IMR-90 (cell line): ENCODE data around the gene AUTS2. TPM values are rescaled to one million over a fixed set of nuclear protein-coding genes. Genes with fewer than 3 reads are reported as not detected.

Experiments used
- ATAC-seq: fragments of 200-7000 bp; cut with Tn5 transposase; 2 replicates; pipeline ENCODE4 v1.9.1; 2020; ENCODE audit warnings: low read depth, mild to moderate bottlenecking, moderate library complexity
- BruUV-seq: library from RNA; stranded (reverse); fragments of 400-500 nt; replicated peaks from 2 replicates; lab custom pipeline; 2021; lab: Mats Ljungman, UMichigan
- CTCF ChIA-PET: fragments of 300-600 bp; formaldehyde crosslinking; extraction: SDS; loops from one replicate; lab custom pipeline; 2021; ENCODE audit warnings: antibody characterized with exemption; lab: Yijun Ruan, JAX
- POLR2A ChIA-PET: fragments of 300-600 bp; sonication (Branson Sonifier 250); formaldehyde crosslinking; loops from one replicate; lab custom pipeline; 2022; ENCODE audit warnings: antibody characterized with exemption; ENCODE audit not compliant: unreplicated experiment; lab: Charles Lee
- DNase-seq: peaks from one replicate; pipeline ENCODE4 v3.0.0; 2013
- H2AFZ ChIP-seq: replicated peaks from 2 replicates; pipeline ENCODE3; 2013; ENCODE audit warnings: low read length, mild to moderate bottlenecking; ENCODE audit not compliant: poor library complexity
- H2AK5ac ChIP-seq: 2 replicates; pipeline ENCODE4 v1.6.1; 2013; ENCODE audit warnings: low read depth, low read length, inconsistent platforms
- H2AK9ac ChIP-seq: replicated peaks from 2 replicates; pipeline ENCODE3; 2013; ENCODE audit warnings: mild to moderate bottlenecking, low read depth, low read length, moderate library complexity; ENCODE audit not compliant: poor library complexity
- H2BK120ac ChIP-seq: 2 replicates; pipeline ENCODE4 v1.6.1; 2013; ENCODE audit warnings: low read depth, low read length, inconsistent platforms
- H2BK15ac ChIP-seq: 3 replicates; pipeline ENCODE4 v1.6.1; 2013; ENCODE audit warnings: low read depth, low read length, inconsistent platforms
- H2BK20ac ChIP-seq: 2 replicates; pipeline ENCODE4 v1.6.1; 2013; ENCODE audit warnings: low read depth, mild to moderate bottlenecking, inconsistent platforms, low read length, moderate library complexity
- H2BK5ac ChIP-seq: 2 replicates; pipeline ENCODE4 v1.6.1; 2013; ENCODE audit warnings: mild to moderate bottlenecking, low read depth, low read length, inconsistent platforms; ENCODE audit not compliant: poor library complexity, severe bottlenecking
- H3K14ac ChIP-seq: replicated peaks from 2 replicates; pipeline ENCODE4 v1.6.1; 2013; ENCODE audit warnings: low read depth, low read length, inconsistent platforms
- H3K18ac ChIP-seq: 2 replicates; pipeline ENCODE4 v1.6.1; 2013; ENCODE audit warnings: low read depth, low read length, control low read depth
- H3K23ac ChIP-seq: 2 replicates; pipeline ENCODE4 v1.6.1; 2013; ENCODE audit warnings: low read depth, low read length, inconsistent platforms
- H3K27ac ChIP-seq: 2 replicates; pipeline ENCODE4 v1.5.1; 2013; ENCODE audit warnings: mild to moderate bottlenecking, control low read depth, low read length; ENCODE audit not compliant: insufficient read depth
- H3K27me3 ChIP-seq: 2 replicates; pipeline ENCODE4 v1.6.1; 2013; ENCODE audit warnings: low read length; ENCODE audit not compliant: control insufficient read depth, insufficient read depth
- H3K36me3 ChIP-seq: 2 replicates; pipeline ENCODE4 v1.6.1; 2013; ENCODE audit warnings: low read length, mixed read lengths; ENCODE audit not compliant: control insufficient read depth, insufficient read depth
- H3K4ac ChIP-seq: 2 replicates; pipeline ENCODE4 v1.6.1; 2013; ENCODE audit warnings: low read depth, low read length, inconsistent platforms
- H3K4me1 ChIP-seq: 2 replicates; pipeline ENCODE4 v1.6.1; 2013; ENCODE audit warnings: low read length, mixed read lengths; ENCODE audit not compliant: control insufficient read depth, insufficient read depth
- H3K4me2 ChIP-seq: 2 replicates; pipeline ENCODE4 v1.6.1; 2013; ENCODE audit warnings: low read depth, mild to moderate bottlenecking, control low read depth, low read length, moderate library complexity
- H3K4me3 ChIP-seq: 2 replicates; pipeline ENCODE4 v1.5.1; 2013; ENCODE audit warnings: low read depth, mild to moderate bottlenecking, control low read depth, low read length, moderate library complexity; ENCODE audit not compliant: insufficient read depth
- H3K56ac ChIP-seq: 2 replicates; pipeline ENCODE4 v1.6.1; 2013; ENCODE audit warnings: low read length, inconsistent platforms; ENCODE audit not compliant: insufficient read depth; ENCODE audit errors: extremely low read depth
- H3K79me1 ChIP-seq, 2 experiments: 2 replicates each; pipeline ENCODE4 v1.6.1; 2013; ENCODE audit warnings: low read length in 2 of 2, inconsistent platforms in 1 of 2, low read depth in 1 of 2
- H3K9ac ChIP-seq: 2 replicates; pipeline ENCODE4 v1.6.1; 2013; ENCODE audit warnings: low read depth, low read length, control low read depth
- H3K9me1 ChIP-seq: 2 replicates; pipeline ENCODE4 v1.6.1; 2013; ENCODE audit warnings: low read length, inconsistent platforms; ENCODE audit not compliant: insufficient read depth
- H3K9me3 ChIP-seq: 2 replicates; pipeline ENCODE4 v1.6.1; 2013; ENCODE audit warnings: low read length; ENCODE audit not compliant: control insufficient read depth, insufficient read depth
- H4K20me1 ChIP-seq: 2 replicates; pipeline ENCODE4 v1.6.1; 2013; ENCODE audit warnings: low read length, inconsistent platforms; ENCODE audit not compliant: insufficient read depth
- H4K5ac ChIP-seq: 2 replicates; pipeline ENCODE4 v1.6.1; 2013; ENCODE audit warnings: mild to moderate bottlenecking, low read depth, low read length, control low read depth
- H4K8ac ChIP-seq, 2 experiments: 2 replicates each; pipeline ENCODE4 v1.6.1; 2013; ENCODE audit warnings: low read depth in 2 of 2, low read length in 2 of 2, control low read depth in 1 of 2, inconsistent platforms in 1 of 2
- H4K91ac ChIP-seq: 2 replicates; pipeline ENCODE4 v1.6.1; 2013; ENCODE audit warnings: low read depth, low read length, inconsistent platforms; ENCODE audit not compliant: insufficient read depth
- CEBPB ChIP-seq: IDR thresholded peaks from 2 replicates; pipeline ENCODE4 v1.6.1; 2012; ENCODE audit warnings: low read depth, low read length, improper control_type of control experiment
- CHD1 ChIP-seq: IDR thresholded peaks from 2 replicates; pipeline ENCODE4 v1.6.1; 2012; ENCODE audit warnings: low read depth, low read length, improper control_type of control experiment
- FOS ChIP-seq: fragments of 150-350 bp; IDR thresholded peaks from 2 replicates; pipeline ENCODE4 v1.6.1; 2016; ENCODE audit warnings: low read depth, low read length
- MAFK ChIP-seq: IDR thresholded peaks from 2 replicates; pipeline ENCODE4 v1.6.1; 2012; ENCODE audit warnings: low read depth, low read length, improper control_type of control experiment
- MAZ ChIP-seq: IDR thresholded peaks from 2 replicates; pipeline ENCODE4 v1.6.1; 2012; ENCODE audit warnings: low read depth, mild to moderate bottlenecking, low read length, improper control_type of control experiment, moderate library complexity, borderline replicate concordance
- MXI1 ChIP-seq: IDR thresholded peaks from 2 replicates; pipeline ENCODE4 v1.6.1; 2012; ENCODE audit warnings: low read depth, mild to moderate bottlenecking, low read length, moderate library complexity, borderline replicate concordance
- NFE2L2 ChIP-seq: fragments of 150-350 bp; IDR thresholded peaks from 2 replicates; pipeline ENCODE4 v1.6.1; 2016; ENCODE audit warnings: low read depth, mild to moderate bottlenecking, low read length
- POLR2A ChIP-seq: IDR thresholded peaks from 2 replicates; pipeline ENCODE4 v1.6.1; 2012; ENCODE audit warnings: mild to moderate bottlenecking, low read depth, low read length
- RAD21 ChIP-seq: IDR thresholded peaks from 2 replicates; pipeline ENCODE4 v1.6.1; 2012; ENCODE audit warnings: low read length, improper control_type of control experiment
- RCOR1 ChIP-seq: IDR thresholded peaks from 2 replicates; pipeline ENCODE4 v1.6.1; 2012; ENCODE audit warnings: mild to moderate bottlenecking, low read length, improper control_type of control experiment; ENCODE audit not compliant: insufficient replicate concordance
- RFX5 ChIP-seq: IDR thresholded peaks from 2 replicates; pipeline ENCODE4 v1.8.0; 2012; ENCODE audit warnings: low read depth, mild to moderate bottlenecking, low read length, moderate library complexity
- SMC3 ChIP-seq: fragments of 150-350 bp; IDR thresholded peaks from 2 replicates; pipeline ENCODE4 v1.6.1; 2016; ENCODE audit warnings: low read depth, mild to moderate bottlenecking, antibody characterized with exemption, low read length, moderate library complexity
- WGBS, 2 experiments: methylation state at CpG; one replicate each; pipeline versions ENCODE4 v1.1.5 to v1.1.7; 2013; ENCODE audit warnings: missing lambda C conversion rate in 2 of 2; ENCODE audit not compliant: insufficient read length in 1 of 2; ENCODE audit errors: extremely low coverage in 2 of 2; 5-methylcytosine and 5-hydroxymethylcytosine counted together
- dilution Hi-C: fragments of 300-500 bp; cut with HindIII; formaldehyde crosslinking; loops from one replicate; pipeline ENCODE4 v1.14.3; 2018; ENCODE audit warnings: low sequenced_read_pairs; ENCODE audit not compliant: unreplicated experiment
- in situ Hi-C: fragments of 300-500 bp; cut with MboI; formaldehyde crosslinking; loops from 3 replicates; pipeline ENCODE4 v1.14.3; 2019; ENCODE audit warnings: low sequenced_read_pairs, inconsistent platforms, mixed read lengths
- intact Hi-C: fragments of 100-400 bp; cut with micrococcal nuclease; formaldehyde crosslinking; loops from 2 replicates; pipeline ENCODE4 v1.10.0; 2022
- polyA plus RNA-seq, 3 experiments: library from polyadenylated mRNA; depleted of rRNA; stranded (reverse); fragments of >200 nt; gene quantifications; 2 replicates each; pipeline ENCODE4 v1.2.3, GENCODE V29; 2012; ENCODE audit warnings: low replicate concordance in 1 of 3
- total RNA-seq: library from RNA; depleted of rRNA; stranded (reverse); fragments of >200 nt; gene quantifications from 2 replicates; pipeline ENCODE4 v1.2.3, GENCODE V29; 2012
- TF ChIP-seq, protein P1 (sequence below): fragments of 150-350 bp; IDR thresholded peaks from 2 replicates; pipeline ENCODE4 v1.6.1; 2017; ENCODE audit warnings: mild to moderate bottlenecking, antibody characterized with exemption, low read length, low read depth

AUTS2 gene
- total and polyA plus RNA-seq, 2 of the 4 experiments (the other 2 are of a cell fraction): 0.90 to 3.0 TPM

DNA sequence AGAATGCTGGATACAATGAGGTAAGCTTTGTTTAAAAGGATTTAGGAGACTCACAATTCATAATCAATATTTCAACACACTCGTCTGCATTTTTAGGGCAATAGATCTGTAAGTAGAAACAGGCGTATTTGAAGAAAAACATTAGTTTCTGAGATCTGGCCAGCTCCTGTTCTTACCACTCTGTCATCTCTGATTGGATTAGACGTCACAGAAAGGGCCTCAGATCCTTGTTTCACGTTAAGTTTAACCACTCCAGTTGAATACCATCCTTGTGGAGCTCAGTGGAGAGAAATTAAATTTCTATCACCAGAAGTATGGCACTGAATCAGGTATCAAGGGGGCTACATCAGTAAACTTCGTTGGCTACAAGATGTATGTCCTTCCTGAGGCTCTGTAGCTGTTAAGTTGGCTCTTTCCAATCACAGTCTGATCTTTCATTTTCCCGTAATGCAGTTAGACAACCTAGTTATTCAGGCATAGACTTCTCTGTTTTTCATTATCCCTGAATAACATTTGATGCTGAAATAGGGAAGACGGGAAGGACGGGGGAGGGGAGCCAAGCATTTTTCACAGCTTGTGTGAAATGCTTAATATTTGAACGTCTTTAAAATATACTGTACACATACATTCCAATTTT is 874.4 kb downstream of the AUTS2 start:
- no CpG with 5 or more reads among the region's 9 CpGs for WGBS, 2 experiments
- DNase-seq (no peak), ATAC-seq (no peak)
- no peak overlapping the region for H3K4me3 ChIP-seq
- H4K8ac ChIP-seq: no peak overlapping the region
- H2AK9ac ChIP-seq: no peak overlapping the region
- H3K36me3 ChIP-seq: no peaks in the 10 kb centered on the region
- no peaks in the 10 kb centered on the region for H3K9me1 ChIP-seq
- no peaks in the 10 kb centered on the region for H3K9me3 ChIP-seq
- H3K9ac ChIP-seq: no peak overlapping the region
- ChIA-PET POLR2A (interaction anchor here (0.6 kb wide), 1 partner anchor 23 kb away, joined by 9 read pairs; no protein-coding TSS in a partner anchor), CTCF (no interaction called here)
- in situ Hi-C loops: no loop called here
- H3K4ac ChIP-seq: no peak overlapping the region
- H3K27me3 ChIP-seq: no peaks in the 10 kb centered on the region
- intact Hi-C loops: no loop called here
- H3K23ac ChIP-seq: no peak overlapping the region
- H4K20me1 ChIP-seq: no peaks in the 10 kb centered on the region
- H3K4me1 ChIP-seq: no peaks in the 10 kb centered on the region
- no peak overlapping the region for H4K5ac ChIP-seq
- H2BK20ac ChIP-seq: no peak overlapping the region
- no peak overlapping the region for H2BK15ac ChIP-seq
- H2AFZ ChIP-seq: no peak overlapping the region
- no peak overlapping the region for H3K18ac ChIP-seq
- H4K91ac ChIP-seq: no peak overlapping the region
- no peak overlapping the region for H3K56ac ChIP-seq
- no peak overlapping the region for H3K14ac ChIP-seq
- no peak overlapping the region for H2BK5ac ChIP-seq
- no peaks in the 10 kb centered on the region for H3K79me1 ChIP-seq
- H2AK5ac ChIP-seq: no peak overlapping the region
- H2BK120ac ChIP-seq: no peak overlapping the region
- dilution Hi-C loops: no loop called here
- no TSS peak for BruUV-seq
- no peak overlapping the region for H3K4me2 ChIP-seq
- H3K27ac ChIP-seq: no peak overlapping the region
- TF ChIP-seq POLR2A (no peak), NFE2L2 (no peak), SMC3 (no peak), MAFK (no peak), RAD21 (no peak), CEBPB (no peak), MAZ (no peak), RFX5 (no peak), RCOR1 (no peak), FOS (no peak), CHD1 (no peak), MXI1 (no peak)
- TF ChIP-seq, protein P1, sequence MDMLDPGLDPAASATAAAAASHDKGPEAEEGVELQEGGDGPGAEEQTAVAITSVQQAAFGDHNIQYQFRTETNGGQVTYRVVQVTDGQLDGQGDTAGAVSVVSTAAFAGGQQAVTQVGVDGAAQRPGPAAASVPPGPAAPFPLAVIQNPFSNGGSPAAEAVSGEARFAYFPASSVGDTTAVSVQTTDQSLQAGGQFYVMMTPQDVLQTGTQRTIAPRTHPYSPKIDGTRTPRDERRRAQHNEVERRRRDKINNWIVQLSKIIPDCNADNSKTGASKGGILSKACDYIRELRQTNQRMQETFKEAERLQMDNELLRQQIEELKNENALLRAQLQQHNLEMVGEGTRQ: no peak
